Uterus (tissue), 2 donors: Measurements from ENCODE around the gene DERL3.

Experiments used
- CTCF ChIP-seq, 4 experiments: fragments of 200-600 bp in 2 of 4; fragments of 450-650 bp in 2 of 4; sonication (generic) in 2 of 4; IDR thresholded peaks; one replicate each; pipeline ENCODE4 v1.5.1; 2016 to 2019; ENCODE audit warnings: antibody characterized with exemption in 4 of 4, mild to moderate bottlenecking in 2 of 4, moderate library complexity in 1 of 4
- POLR2A ChIP-seq, 2 donors: fragments of 450-650 bp; IDR thresholded peaks; one replicate each; pipeline ENCODE4 v1.6.1; 2016; ENCODE audit warnings: antibody characterized with exemption in 2 of 2, mild to moderate bottlenecking in 1 of 2, moderate library complexity in 1 of 2

GRCh38 chr22:23801238-23801821, 37.5 kb downstream of the DERL3 start:
- TF ChIP-seq CTCF (IDR thresholded peaks at IDR 0.05) (no peak), POLR2A (IDR thresholded peaks at IDR 0.05) (no peak)
